22Rv1 (cell line): ENCODE results near the gene INSL3.

ENCODE experiments used
- CTCF ChIP-seq: fragments of 450-650 bp; IDR thresholded peaks from 2 replicates; pipeline ENCODE4 v1.5.1; 2017; ENCODE audit warnings: mild to moderate bottlenecking
- ZFX ChIP-seq: fragments of 450-650 bp; IDR thresholded peaks from 2 replicates; pipeline ENCODE4 v1.6.1; 2017; ENCODE audit warnings: antibody characterized with exemption, borderline replicate concordance

GRCh38 chr19:17807731-17808316 lies 13.5 kb downstream of the INSL3 start:
- no peak for TF ChIP-seq CTCF
- TF ChIP-seq ZFX = no peak
